Cerebellar cortex (tissue), 1 donor: Measurements from ENCODE around the gene KIRREL3.

ENCODE experiments used
- DNase-seq: peaks from one replicate; pipeline ENCODE4 v3.0.0-alpha.2; 2015; ENCODE audit warnings: low spot score

KIRREL3 gene

GRCh38 chr11:126870021-126870420, 130.5 kb downstream of the KIRREL3 start:
- no peak for DNase-seq

GRCh38 chr11:126868741-126869140, 131.8 kb downstream of the KIRREL3 start:
- DNase-seq, result no peak

DNA sequence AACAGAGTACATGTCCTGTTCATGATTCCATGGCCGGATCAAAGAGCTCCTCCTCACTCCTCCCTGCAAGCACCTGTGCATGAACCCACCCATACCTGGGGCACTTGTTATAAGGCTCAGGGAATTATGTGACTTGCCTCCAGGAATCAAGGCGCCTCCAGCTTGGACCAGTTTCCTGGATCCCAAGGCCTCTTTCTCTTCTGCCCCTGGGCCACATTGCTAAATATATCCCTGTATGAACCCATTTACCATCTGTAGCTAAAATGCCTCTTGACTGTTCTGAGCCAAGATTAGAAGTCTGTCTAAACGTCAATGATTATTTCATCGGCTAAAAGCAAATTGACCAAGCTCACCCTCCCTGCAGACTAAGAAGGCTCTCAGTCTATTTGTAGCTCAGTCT, 135.6 kb downstream of the KIRREL3 start:
- no peak for DNase-seq

GRCh38 chr11:126863294-126863997, 137.1 kb downstream of the KIRREL3 start:
- no peak for DNase-seq

- DNase-seq, result no peak
These were observed 137.8 kb downstream of the KIRREL3 start for GRCh38 chr11:126862664-126863243.

DNA sequence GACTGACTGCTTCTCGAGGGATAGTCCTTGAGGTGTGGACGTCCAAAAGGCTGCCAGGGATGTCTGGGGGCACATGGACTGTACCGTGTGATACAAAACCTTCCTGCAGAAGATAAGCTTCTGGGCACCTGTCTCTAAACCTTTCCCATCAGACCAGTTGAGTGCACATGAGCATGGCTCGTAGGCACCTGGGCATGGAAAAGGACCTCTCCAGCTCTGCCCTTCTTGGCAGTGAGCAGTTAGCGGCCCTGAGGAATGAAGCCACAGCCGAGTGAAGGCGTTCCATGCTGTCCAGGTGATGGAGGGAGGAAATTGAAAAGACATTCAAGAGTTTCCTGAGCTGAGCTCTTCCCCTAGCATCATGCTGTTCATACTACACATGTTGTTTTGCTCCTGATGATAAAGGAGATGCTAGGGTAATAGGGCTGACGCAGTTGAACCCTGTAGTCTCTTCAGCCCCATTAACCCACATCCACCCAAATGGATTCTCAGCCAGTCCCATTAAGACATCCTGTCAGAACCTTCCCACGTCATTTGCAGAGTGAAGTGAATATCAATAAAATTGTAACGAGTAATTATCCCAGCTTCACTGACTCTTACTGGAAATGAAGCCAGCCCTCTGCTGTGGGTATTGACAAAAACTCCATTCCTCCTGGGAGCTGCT, 138.6 kb downstream of the KIRREL3 start:
- no peak for DNase-seq

DNA sequence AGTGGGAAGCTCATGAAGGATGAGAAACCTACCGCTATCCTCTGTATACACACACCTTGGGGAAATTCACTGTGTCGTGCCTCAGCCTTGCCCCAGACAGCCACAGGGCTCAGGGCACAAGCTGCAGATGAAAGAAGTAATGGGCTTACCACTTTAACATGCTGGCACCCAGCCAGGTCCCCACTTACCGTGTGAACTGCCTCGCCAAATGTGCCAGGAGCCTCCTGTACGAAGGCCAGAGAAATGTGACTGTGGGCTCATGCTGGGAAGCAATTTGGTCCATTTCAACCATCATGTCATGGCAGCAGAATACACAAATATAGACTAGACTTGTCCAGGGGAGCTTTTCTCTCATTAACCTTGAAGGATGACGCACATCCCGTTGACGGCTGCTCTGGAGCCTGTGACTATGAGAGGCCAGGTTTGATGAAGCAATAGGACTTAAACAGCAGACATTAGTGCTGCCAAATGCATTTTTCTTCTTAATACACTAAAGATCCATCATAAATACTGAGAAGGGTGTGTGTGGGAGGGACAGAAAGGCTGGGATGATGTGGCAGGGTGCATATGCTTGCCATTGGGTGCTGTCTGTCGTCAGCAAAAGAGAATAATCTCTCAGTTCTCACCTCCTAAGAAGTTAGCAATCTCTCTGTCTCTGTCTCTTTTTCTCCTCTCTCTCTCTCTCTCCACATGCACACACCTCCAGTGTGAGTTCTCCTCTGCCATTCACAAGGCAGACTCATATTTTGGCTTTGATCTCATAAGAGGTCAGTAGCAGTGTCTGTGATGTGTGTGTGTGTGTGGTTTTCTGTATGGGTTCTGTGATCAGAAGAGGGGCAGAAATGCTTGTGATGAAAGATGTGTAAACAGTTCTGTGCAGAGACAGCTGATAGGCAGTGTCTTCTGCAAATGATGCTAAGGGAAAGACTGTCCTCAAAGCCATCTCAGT, 142.4 kb downstream of the KIRREL3 start:
- peak; percentile 34 for DNase-seq

GRCh38 chr11:126855536-126855935, 145.0 kb downstream of the KIRREL3 start:
- DNase-seq, result no peak

- DNase-seq, result no peak
These were observed 146.8 kb downstream of the KIRREL3 start for GRCh38 chr11:126853732-126854131.

- DNase-seq, result no peak
These were observed 155.8 kb downstream of the KIRREL3 start for GRCh38 chr11:126844789-126845188.

DNA sequence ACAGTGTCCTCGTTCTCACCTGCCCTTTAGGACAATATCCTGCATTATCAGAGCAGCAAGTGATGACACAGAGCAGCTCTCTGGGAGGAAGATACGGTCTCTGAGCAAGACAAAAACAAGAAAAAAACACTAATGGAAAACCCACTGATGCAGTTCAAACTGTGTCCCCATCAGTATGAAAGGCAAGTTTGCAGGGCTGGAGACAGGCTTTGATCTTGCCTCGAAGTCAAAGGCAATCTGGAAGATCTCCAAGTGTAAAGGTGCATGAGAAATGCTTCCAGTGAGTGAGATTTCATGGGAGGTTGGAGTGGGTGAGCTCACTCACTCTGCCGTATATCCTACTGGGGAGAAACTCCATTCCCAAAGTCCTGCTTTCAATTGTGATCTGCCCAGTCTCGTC, 157.5 kb downstream of the KIRREL3 start:
- no peak for DNase-seq

- DNase-seq, result peak; percentile 89
These were observed 158.6 kb downstream of the KIRREL3 start for GRCh38 chr11:126841999-126842398.

DNA sequence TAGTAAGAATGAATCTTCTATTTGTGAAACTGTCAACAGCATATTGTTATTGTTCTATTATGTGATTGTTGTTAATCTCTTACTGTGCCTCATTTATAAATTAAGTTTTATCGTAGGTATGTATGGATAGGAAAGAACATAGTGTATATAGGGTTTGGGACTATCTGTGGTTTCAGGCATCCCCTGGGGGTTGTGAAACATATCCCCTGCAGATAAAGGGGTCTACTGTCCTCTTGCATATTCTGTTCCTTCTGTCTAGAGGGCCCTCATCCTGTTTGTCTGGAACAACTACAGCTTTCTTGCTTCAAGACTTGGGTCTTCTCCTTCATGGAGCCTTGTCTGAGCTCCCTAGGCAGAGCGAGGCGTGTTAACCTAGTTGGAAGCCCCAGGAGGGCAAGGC, 159.6 kb downstream of the KIRREL3 start:
- no peak for DNase-seq

DNA sequence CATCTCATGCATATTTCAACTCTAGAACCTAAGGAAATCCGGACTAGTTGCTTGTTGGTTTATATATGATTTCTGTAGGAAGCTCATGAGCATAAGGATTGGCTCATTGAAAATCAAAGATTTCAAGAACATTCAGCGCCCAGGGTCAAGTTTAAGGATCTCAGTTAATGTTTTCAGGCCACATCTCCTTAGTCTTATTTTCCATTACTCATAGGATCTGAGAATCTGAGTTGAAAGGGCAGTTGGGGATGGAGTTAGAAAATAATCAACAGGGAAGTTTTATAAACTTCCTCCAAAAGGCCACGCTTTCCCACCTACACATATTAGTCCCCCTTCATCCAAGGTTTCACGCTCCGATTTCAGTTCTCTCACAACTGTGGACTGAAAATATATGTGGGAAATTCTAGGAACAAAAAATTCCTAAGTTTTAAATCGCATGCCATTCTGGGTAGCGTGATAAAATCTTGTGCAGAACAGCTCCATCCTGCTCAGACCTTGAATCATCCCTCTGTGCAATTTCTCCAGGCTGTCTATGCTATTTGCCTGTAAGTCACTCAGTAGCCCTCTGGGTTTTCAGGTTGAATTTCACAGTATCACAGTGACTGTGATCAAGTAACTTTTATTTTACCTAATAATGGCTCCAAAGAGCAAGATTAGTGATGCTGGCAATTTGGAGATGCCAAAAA, 160.2 kb downstream of the KIRREL3 start:
- DNase-seq, result no peak

GRCh38 chr11:126839496-126839895, 161.1 kb downstream of the KIRREL3 start:
- DNase-seq, result no peak

DNA sequence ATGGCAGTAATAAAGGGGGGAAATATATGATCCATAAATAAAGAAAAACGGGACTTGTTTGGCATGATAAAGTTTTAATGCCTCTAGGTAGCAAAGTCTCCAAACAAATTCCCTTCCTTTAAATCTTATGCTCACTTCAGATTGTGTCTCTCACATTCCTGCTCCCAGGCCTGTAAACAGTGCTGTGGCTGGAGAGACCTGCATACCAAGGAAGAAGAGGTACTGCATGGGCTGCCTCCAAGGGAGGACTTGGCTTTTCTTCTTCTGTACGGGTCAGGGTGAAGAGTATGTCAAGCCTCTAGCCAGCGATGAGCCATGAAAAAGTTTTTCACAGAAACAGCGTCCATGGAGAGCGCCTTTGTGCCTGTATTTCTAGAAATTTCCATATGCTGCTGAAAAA, 161.8 kb downstream of the KIRREL3 start:
- DNase-seq, result no peak

DNA sequence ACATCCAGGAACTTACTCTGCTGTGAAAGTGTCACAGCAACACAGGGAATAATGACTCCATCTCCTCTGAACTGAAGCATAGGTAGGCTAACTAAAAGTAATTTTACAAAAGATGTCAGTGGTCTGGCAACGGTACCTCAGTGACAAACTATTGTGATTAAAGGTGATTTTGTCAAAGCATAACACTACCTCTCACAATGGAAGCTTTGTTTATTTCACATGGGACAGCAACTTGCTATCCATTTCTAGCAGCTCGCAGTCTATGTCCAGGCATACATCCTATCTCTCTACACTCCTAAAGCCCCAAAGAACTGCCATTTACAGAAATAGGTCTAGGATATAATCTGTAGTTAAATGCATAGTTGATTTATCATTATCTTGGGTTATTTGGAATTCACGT, 163.0 kb downstream of the KIRREL3 start:
- DNase-seq, result no peak

DNA sequence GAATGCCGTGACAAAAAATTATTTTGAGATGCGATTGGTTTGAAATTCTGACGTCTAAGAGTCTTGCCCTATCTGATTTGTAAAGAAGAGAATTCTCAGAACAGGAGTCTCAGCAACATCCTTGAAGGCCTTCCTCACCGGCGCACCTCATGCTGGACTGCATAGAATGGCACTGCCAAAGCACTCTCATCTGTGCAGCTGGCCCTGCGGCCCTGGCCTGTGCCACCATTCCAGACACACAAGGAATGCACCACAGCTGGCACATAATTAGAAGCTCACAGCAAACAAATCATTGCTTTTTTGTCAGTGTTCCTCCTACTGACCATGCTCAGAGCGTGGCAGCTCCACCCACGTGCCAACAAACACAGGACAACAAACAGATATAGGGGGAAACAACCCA, 166.0 kb downstream of the KIRREL3 start:
- DNase-seq, result no peak

DNA sequence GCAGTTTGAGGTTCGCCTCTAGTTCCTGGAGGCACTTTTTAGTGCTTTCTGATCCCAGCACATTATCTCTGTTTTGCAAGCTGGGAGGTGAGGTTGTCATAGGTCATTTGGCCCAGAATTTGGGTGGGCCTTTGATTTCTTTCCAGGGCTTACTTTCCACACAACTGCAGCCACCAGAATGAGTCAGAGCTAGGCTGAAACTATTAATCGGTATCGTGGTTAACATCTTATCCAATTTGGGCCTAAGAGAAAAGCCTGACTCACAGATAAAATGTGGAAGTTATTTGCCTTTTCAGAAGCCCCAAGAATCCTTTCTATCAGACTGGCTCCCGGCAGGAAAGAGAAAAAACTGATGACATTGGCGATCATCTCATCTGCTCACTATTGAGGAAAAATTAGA, 166.4 kb downstream of the KIRREL3 start:
- DNase-seq, result no peak

GRCh38 chr11:126833065-126833464, 167.5 kb downstream of the KIRREL3 start:
- DNase-seq, result no peak

DNA sequence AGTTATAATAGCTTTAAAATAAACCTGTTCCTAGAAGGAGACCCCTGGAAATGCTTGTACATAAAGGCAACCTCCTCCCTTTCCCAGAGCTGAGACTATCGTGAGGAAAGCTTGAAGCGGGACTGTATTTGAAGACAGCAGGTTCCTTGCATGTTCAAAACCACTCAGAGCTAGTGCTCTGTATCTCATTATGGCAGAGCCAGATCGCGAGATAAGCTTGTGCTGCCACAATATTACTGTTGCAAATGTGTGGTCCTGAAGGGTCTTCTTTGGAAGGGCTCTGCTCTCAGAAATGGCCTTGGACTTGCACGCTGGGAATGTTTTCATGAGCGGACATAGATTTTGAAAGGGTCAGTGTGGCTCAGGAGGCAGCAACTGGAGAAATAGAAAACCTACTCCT, 168.2 kb downstream of the KIRREL3 start:
- DNase-seq, result no peak
